ENCODE data around the gene C2orf68. TPM values are rescaled to one million over a fixed set of nuclear protein-coding genes. Genes with fewer than 3 reads are reported as not detected.

C2orf68 gene
- total and polyA plus RNA-seq, 9 of the 15 experiments (the other 6 are each of a cell fraction or from before 2014, with no cell fraction given): 22.1 to 50.0 (median 31.8) TPM

DNA sequence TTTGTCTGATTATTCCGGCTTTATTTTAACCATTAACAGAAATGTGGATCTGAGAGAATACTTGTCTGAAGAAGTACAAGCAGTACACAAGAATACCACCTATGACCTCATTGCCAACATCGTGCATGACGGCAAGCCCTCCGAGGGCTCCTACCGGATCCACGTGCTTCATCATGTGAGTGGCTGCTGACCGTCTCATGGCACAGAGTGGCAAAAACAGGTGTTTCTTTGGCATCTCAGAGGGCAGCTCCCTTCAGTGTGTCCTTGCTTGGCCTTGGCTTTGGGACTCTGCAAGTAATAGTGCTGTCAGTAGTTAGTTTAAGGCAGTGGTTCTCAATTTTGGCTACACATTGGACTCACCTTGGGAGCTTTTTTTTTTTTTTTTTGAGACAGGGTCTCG, 33.0 kb upstream of the C2orf68 start:
- no peak overlapping the region for H3K4me3 ChIP-seq
- no peak overlapping the region for H3K4me2 ChIP-seq (ENCODE audit: insufficient read depth, low read length)
- no peaks in the 10 kb centered on the region for H3K27me3 ChIP-seq (ENCODE audit: control insufficient read depth in 2 of 2, insufficient read depth in 2 of 2, low read length in 2 of 2)
- no peak overlapping the region for H2AFZ ChIP-seq (ENCODE audit: low read depth, low read length)
- H3K4me1 ChIP-seq (replicated peaks in 1 of 2; ENCODE audit: control insufficient read depth in 2 of 2, insufficient read depth in 2 of 2, low read length in 2 of 2): no peaks in the 10 kb centered on the region
- peaks cover 3% of the 10 kb centered on the region for H3K9me1 ChIP-seq (ENCODE audit: control insufficient read depth, insufficient read depth, low read length)
- no peak overlapping the region for H3K9ac ChIP-seq (ENCODE audit: insufficient read depth in 1 of 2, low read depth in 2 of 2, low read length in 2 of 2)
- H4K20me1 ChIP-seq (replicated peaks; ENCODE audit: control insufficient read depth, insufficient read depth, low read length): 0 out of 2 replicates have a peak, but pooled peaks cover 3% of the 10 kb centered on the region
- CTCF ChIA-PET (ENCODE audit: low intra/inter-chr PET ratio): no interaction called here
- intact Hi-C loops (cut with micrococcal nuclease): no loop called here
- DNase-seq (ENCODE audit: extremely low read depth in 1 of 4, low spot score in 3 of 4) (no peak), ATAC-seq (no peak), FAIRE-seq (no peak)
- 100% methylated on average over 7 of the region's 8 CpGs for WGBS (ENCODE audit: insufficient coverage, low coverage, missing lambda C conversion rate)
- H3K9me3 ChIP-seq (replicated peaks; ENCODE audit: control insufficient read depth, insufficient read depth, low read depth, low read length): no peaks in the 10 kb centered on the region
- H3K36me3 ChIP-seq (ENCODE audit: control insufficient read depth, insufficient read depth, low read length): peaks cover 99% of the 10 kb centered on the region
- no peak overlapping the region for H3K27ac ChIP-seq (ENCODE audit: extremely low read depth, low read depth, low read length)
- in situ Hi-C loops (cut with MboI): no loop called here
- TF ChIP-seq PHTF2 (CRISPR knock-in tag; IDR thresholded peaks at IDR 0.05) (no peak), ZNF140 (CRISPR knock-in tag; IDR thresholded peaks at IDR 0.05) (no peak)
- POLR2A ChIA-PET: interaction anchor here (0.7 to 1.6 kb wide), 3 partner anchors 8 to 39 kb away, joined by 3 to 6 read pairs (median 3); no protein-coding TSS in a partner anchor
- no TSS peak for BruUV-seq (replicated peaks)
- no peaks in the 10 kb centered on the region; the same call in 2 of the 3 replicates for H3K79me2 ChIP-seq (ENCODE audit: control insufficient read depth, insufficient read depth, low read length)

- no peak overlapping the region for H3K4me2 ChIP-seq (ENCODE audit: insufficient read depth, low read length)
- TF ChIP-seq, protein P1, sequence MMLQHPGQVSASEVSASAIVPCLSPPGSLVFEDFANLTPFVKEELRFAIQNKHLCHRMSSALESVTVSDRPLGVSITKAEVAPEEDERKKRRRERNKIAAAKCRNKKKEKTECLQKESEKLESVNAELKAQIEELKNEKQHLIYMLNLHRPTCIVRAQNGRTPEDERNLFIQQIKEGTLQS (IDR thresholded peaks at IDR 0.05): no peak
- TF ChIP-seq, protein P1 (CRISPR knock-in tag; conservative IDR thresholded peaks at IDR 0.05): no peak
- TF ChIP-seq, protein P2, sequence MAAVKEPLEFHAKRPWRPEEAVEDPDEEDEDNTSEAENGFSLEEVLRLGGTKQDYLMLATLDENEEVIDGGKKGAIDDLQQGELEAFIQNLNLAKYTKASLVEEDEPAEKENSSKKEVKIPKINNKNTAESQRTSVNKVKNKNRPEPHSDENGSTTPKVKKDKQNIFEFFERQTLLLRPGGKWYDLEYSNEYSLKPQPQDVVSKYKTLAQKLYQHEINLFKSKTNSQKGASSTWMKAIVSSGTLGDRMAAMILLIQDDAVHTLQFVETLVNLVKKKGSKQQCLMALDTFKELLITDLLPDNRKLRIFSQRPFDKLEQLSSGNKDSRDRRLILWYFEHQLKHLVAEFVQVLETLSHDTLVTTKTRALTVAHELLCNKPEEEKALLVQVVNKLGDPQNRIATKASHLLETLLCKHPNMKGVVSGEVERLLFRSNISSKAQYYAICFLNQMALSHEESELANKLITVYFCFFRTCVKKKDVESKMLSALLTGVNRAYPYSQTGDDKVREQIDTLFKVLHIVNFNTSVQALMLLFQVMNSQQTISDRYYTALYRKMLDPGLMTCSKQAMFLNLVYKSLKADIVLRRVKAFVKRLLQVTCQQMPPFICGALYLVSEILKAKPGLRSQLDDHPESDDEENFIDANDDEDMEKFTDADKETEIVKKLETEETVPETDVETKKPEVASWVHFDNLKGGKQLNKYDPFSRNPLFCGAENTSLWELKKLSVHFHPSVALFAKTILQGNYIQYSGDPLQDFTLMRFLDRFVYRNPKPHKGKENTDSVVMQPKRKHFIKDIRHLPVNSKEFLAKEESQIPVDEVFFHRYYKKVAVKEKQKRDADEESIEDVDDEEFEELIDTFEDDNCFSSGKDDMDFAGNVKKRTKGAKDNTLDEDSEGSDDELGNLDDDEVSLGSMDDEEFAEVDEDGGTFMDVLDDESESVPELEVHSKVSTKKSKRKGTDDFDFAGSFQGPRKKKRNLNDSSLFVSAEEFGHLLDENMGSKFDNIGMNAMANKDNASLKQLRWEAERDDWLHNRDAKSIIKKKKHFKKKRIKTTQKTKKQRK (IDR thresholded peaks at IDR 0.05; ENCODE audit: borderline replicate concordance, low read depth, low read length): no peak
- TF ChIP-seq ZNF586 (CRISPR knock-in tag; conservative IDR thresholded peaks at IDR 0.05) (no peak), MCM5 (IDR thresholded peaks at IDR 0.05; ENCODE audit: low read depth) (no peak), TCF7 (IDR thresholded peaks at IDR 0.05; ENCODE audit: borderline replicate concordance) (no peak), ZNF184 (CRISPR knock-in tag; IDR thresholded peaks at IDR 0.05) (no peak)
Measured at GRCh38 chr2:85642725-85643124, 30.9 kb upstream of the C2orf68 start.

More at GRCh38 chr2:85642725-85643124, 30.9 kb upstream of the C2orf68 start:
- H3K79me2 ChIP-seq (ENCODE audit: control insufficient read depth, insufficient read depth, low read length): peaks cover 6% of the 10 kb centered on the region; the same call in 1 of the 3 replicates
- intact Hi-C loops (cut with micrococcal nuclease) (no loop called here), in situ Hi-C loops (cut with MboI) (no loop called here)
- 87% methylated on average over 3 of the region's 3 CpGs for WGBS (ENCODE audit: insufficient coverage, low coverage, missing lambda C conversion rate)
- FAIRE-seq (no peak), DNase-seq (ENCODE audit: extremely low read depth in 1 of 4, low spot score in 3 of 4) (no peak), ATAC-seq (no peak)
- ChIA-PET POLR2A (interaction anchor here (0.9 to 1.7 kb wide), 3 partner anchors 8 to 27 kb away, joined by 3 to 8 read pairs (median 5); partner anchors contain the start of gene USP39), CTCF (ENCODE audit: low intra/inter-chr PET ratio) (no interaction called here)
- no peak overlapping the region for H3K27ac ChIP-seq (ENCODE audit: extremely low read depth, low read depth, low read length)
- H3K27me3 ChIP-seq (ENCODE audit: control insufficient read depth in 2 of 2, insufficient read depth in 2 of 2, low read length in 2 of 2): no peaks in the 10 kb centered on the region
- H3K4me3 ChIP-seq: no peak overlapping the region
- H3K9me3 ChIP-seq (replicated peaks; ENCODE audit: control insufficient read depth, insufficient read depth, low read depth, low read length): no peaks in the 10 kb centered on the region
- no peak overlapping the region for H2AFZ ChIP-seq (ENCODE audit: low read depth, low read length)
- peaks cover 3% of the 10 kb centered on the region for H3K9me1 ChIP-seq (ENCODE audit: control insufficient read depth, insufficient read depth, low read length)
- BruUV-seq (replicated peaks): no TSS peak
- H3K9ac ChIP-seq (ENCODE audit: insufficient read depth in 1 of 2, low read depth in 2 of 2, low read length in 2 of 2): no peak overlapping the region
- peaks cover 99% of the 10 kb centered on the region for H3K36me3 ChIP-seq (ENCODE audit: control insufficient read depth, insufficient read depth, low read length)
- no peaks in the 10 kb centered on the region for H4K20me1 ChIP-seq (replicated peaks; ENCODE audit: control insufficient read depth, insufficient read depth, low read length)
- no peaks in the 10 kb centered on the region for H3K4me1 ChIP-seq (replicated peaks in 1 of 2; ENCODE audit: control insufficient read depth in 2 of 2, insufficient read depth in 2 of 2, low read length in 2 of 2)
